Prostate gland (tissue), 2 donors: ENCODE data around the gene GOSR2. TPM values are rescaled to one million over a fixed set of nuclear protein-coding genes. Genes with fewer than 3 reads are reported as not detected.

Experiments
- DNase-seq: peaks from one replicate; pipeline ENCODE4 v3.0.0-alpha.2; 2019; ENCODE audit warnings: low spot score
- H3K27ac ChIP-seq, 2 donors: fragments of 200-600 bp; sonication (generic); 2 replicates each; pipeline ENCODE4 v1.5.1; 2017 to 2019
- H3K27me3 ChIP-seq: fragments of 200-600 bp; sonication (generic); replicated peaks from 2 replicates; pipeline ENCODE4 v1.5.1; 2019; ENCODE audit not compliant: insufficient read depth
- H3K36me3 ChIP-seq, 2 donors: fragments of 200-600 bp; sonication (generic); 1 replicate in 1 of 2; 2 replicates in 1 of 2; pipeline versions ENCODE4 v1.5.1 to v1.8.1; 2017 to 2019
- H3K4me1 ChIP-seq: fragments of 200-600 bp; sonication (generic); replicated peaks from 2 replicates; pipeline ENCODE4 v1.5.1; 2019
- H3K4me3 ChIP-seq, 2 donors: fragments of 200-600 bp; sonication (generic); 2 replicates each; pipeline ENCODE4 v1.5.1; 2017 to 2019
- H3K9me3 ChIP-seq: fragments of 200-600 bp; sonication (generic); 2 replicates; pipeline ENCODE4 v1.5.1; 2017
- POLR2A ChIP-seq: fragments of 450-650 bp; IDR thresholded peaks from one replicate; pipeline ENCODE4 v1.6.1; 2016; ENCODE audit warnings: antibody characterized with exemption, mild to moderate bottlenecking
- POLR2AphosphoS5 ChIP-seq: sonication (generic); formaldehyde crosslinking; IDR thresholded peaks from one replicate; pipeline ENCODE4 v1.6.1; 2017; ENCODE audit warnings: antibody characterized with exemption
- WGBS: methylation state at CpG from one replicate; pipeline ENCODE4 v1.1.5; 2018; 5-methylcytosine and 5-hydroxymethylcytosine counted together
- intact Hi-C: fragments of 100-400 bp; cut with DNase I; formaldehyde crosslinking; loops from one replicate; pipeline ENCODE4 v1.14.2; 2022
- total RNA-seq, 2 donors: library from RNA; depleted of rRNA; stranded (reverse); fragments of >200 nt; gene quantifications; one replicate each; pipeline ENCODE4 v1.1.0, GENCODE V29; 2016
- TF ChIP-seq, protein P1 (sequence below), 4 experiments: fragments of 200-600 bp in 2 of 4; fragments of 450-650 bp in 2 of 4; sonication (generic) in 2 of 4; IDR thresholded peaks; 1 replicate in 3 of 4; 2 replicates in 1 of 4; pipeline ENCODE4 v1.5.1; 2016 to 2019; ENCODE audit warnings: antibody characterized with exemption in 4 of 4, mild to moderate bottlenecking in 2 of 4, moderate library complexity in 2 of 4

Gene GOSR2
- total RNA-seq, 2 donors from 2014 or later, result 40.0 to 61.4 TPM

- Histone ChIP-seq H3K4me3 (no peak overlapping the region), H3K4me1 (no peaks in the 10 kb centered on the region), H3K27ac (no peak overlapping the region), H3K36me3 (no peaks in the 10 kb centered on the region), H3K27me3 (no peaks in the 10 kb centered on the region), H3K9me3 (no peaks in the 10 kb centered on the region)
- 62% methylated on average over 9 of the region's 9 CpGs for WGBS
- TF ChIP-seq, protein P1, sequence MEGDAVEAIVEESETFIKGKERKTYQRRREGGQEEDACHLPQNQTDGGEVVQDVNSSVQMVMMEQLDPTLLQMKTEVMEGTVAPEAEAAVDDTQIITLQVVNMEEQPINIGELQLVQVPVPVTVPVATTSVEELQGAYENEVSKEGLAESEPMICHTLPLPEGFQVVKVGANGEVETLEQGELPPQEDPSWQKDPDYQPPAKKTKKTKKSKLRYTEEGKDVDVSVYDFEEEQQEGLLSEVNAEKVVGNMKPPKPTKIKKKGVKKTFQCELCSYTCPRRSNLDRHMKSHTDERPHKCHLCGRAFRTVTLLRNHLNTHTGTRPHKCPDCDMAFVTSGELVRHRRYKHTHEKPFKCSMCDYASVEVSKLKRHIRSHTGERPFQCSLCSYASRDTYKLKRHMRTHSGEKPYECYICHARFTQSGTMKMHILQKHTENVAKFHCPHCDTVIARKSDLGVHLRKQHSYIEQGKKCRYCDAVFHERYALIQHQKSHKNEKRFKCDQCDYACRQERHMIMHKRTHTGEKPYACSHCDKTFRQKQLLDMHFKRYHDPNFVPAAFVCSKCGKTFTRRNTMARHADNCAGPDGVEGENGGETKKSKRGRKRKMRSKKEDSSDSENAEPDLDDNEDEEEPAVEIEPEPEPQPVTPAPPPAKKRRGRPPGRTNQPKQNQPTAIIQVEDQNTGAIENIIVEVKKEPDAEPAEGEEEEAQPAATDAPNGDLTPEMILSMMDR (IDR thresholded peaks at IDR 0.05), result no peak
- TF ChIP-seq POLR2A, result no peak
- TF ChIP-seq POLR2AphosphoS5, result no peak
- intact Hi-C loops, result no loop called here
- no peak for DNase-seq
These were observed 21.7 kb upstream of the GOSR2 start for GRCh38 chr17:46901291-46901690.

DNA sequence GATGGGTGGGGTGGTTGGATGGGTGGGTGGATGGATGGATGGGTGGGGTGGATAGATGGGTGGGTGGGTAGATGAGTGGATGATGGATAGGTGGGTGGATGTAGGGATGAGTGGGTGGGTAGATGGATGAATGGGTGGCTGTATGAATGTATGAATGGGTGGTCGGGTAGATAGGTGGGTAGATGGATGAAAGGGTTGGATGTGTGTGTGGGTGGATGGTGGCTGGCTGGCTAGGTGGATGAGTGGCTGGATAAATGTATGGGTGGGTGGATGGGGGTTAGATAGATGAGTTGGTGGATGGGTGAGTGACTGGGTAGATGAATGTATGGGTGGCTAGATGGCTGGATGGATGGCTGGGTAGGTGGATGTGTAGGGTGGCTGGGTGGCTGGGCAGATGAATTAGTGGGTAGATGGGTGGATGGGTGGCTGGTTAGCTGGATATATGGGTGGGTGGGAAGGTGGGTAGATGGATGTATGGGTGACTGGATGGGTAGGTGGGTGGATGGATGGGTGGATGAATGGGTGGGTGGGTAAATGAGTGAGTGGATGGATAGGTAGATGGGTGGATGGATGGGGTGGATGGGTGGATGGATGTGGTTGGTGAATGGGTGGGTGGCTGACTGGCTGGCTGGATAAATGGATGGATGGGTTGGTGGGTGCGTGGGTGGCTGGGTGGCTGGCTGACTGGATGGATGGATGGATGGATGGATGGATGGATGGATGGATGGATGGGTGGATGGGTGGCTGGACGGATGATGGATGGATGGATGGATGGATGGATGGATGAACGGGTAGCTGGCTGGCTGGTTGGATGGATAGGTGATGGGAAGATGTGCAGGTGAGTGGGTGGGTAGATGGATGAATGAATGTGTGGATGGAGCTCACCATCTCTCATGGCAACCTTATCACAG is 18.9 kb upstream of the GOSR2 start:
- 92% methylated on average over 4 of the region's 4 CpGs for WGBS
- DNase-seq, result no peak
- Histone ChIP-seq H3K4me1 (no peaks in the 10 kb centered on the region), H3K9me3 (no peaks in the 10 kb centered on the region), H3K4me3 (no peak overlapping the region), H3K36me3 (no peaks in the 10 kb centered on the region), H3K27me3 (no peaks in the 10 kb centered on the region), H3K27ac (no peak overlapping the region)
- intact Hi-C loops, result no loop called here
- TF ChIP-seq POLR2AphosphoS5 (no peak), POLR2A (no peak)
- TF ChIP-seq, protein P1 (IDR thresholded peaks at IDR 0.05), result no peak

- H3K36me3 ChIP-seq, result no peaks in the 10 kb centered on the region
- 59% methylated on average over 14 of the region's 14 CpGs for WGBS
- no peak for DNase-seq
- intact Hi-C loops, result no loop called here
- no peaks in the 10 kb centered on the region for H3K9me3 ChIP-seq
- TF ChIP-seq POLR2A, result no peak
- no peak for TF ChIP-seq POLR2AphosphoS5
- TF ChIP-seq, protein P1 (IDR thresholded peaks at IDR 0.05), result no peak
- peaks cover 2% of the 10 kb centered on the region for H3K27me3 ChIP-seq
- no peak overlapping the region for H3K27ac ChIP-seq
- no peak overlapping the region for H3K4me3 ChIP-seq
- no peaks in the 10 kb centered on the region for H3K4me1 ChIP-seq
These were observed 14.8 kb upstream of the GOSR2 start for GRCh38 chr17:46908068-46908737.

- 57% methylated on average over 9 of the region's 10 CpGs for WGBS
- intact Hi-C loops, result no loop called here
- DNase-seq, result no peak
- Histone ChIP-seq H3K4me3 (no peak overlapping the region), H3K27ac (no peak overlapping the region), H3K27me3 (peaks cover 2% of the 10 kb centered on the region), H3K36me3 (no peaks in the 10 kb centered on the region), H3K9me3 (no peaks in the 10 kb centered on the region), H3K4me1 (no peaks in the 10 kb centered on the region)
- TF ChIP-seq POLR2A, result no peak
- no peak for TF ChIP-seq POLR2AphosphoS5
- TF ChIP-seq, protein P1 (IDR thresholded peaks at IDR 0.05), result no peak
These were observed 12.6 kb upstream of the GOSR2 start for GRCh38 chr17:46910179-46910927.
